Suprapubic skin (tissue), 4 donors: Measurements from ENCODE around the gene SPOPL. TPM values are rescaled to one million over a fixed set of nuclear protein-coding genes. Genes with fewer than 3 reads are reported as not detected.

Experiments
- DNase-seq, 2 donors: peaks; one replicate each; pipeline ENCODE4 v3.0.0-alpha.2; 2019; ENCODE audit warnings: low spot score in 2 of 2
- H3K27ac ChIP-seq: fragments of 200-600 bp; sonication (generic); one replicate; pipeline ENCODE4 v1.5.1; 2019
- H3K27me3 ChIP-seq: fragments of 200-600 bp; sonication (generic); one replicate; pipeline ENCODE4 v1.5.1; 2019
- H3K36me3 ChIP-seq: fragments of 200-600 bp; sonication (generic); one replicate; pipeline ENCODE4 v1.5.1; 2019
- H3K4me1 ChIP-seq: fragments of 200-600 bp; sonication (generic); one replicate; pipeline ENCODE4 v1.5.1; 2019
- H3K4me3 ChIP-seq: fragments of 200-600 bp; sonication (generic); one replicate; pipeline ENCODE4 v1.5.1; 2019; ENCODE audit warnings: mild to moderate bottlenecking
- H3K9me3 ChIP-seq: fragments of 200-600 bp; sonication (generic); one replicate; pipeline ENCODE4 v1.5.1; 2019
- EP300 ChIP-seq: sonication (generic); formaldehyde crosslinking; IDR thresholded peaks from one replicate; pipeline ENCODE4 v1.6.1; 2017; ENCODE audit warnings: antibody characterized with exemption
- POLR2A ChIP-seq, 2 donors: fragments of 450-650 bp; IDR thresholded peaks; one replicate each; pipeline ENCODE4 v1.6.1; 2017; ENCODE audit warnings: antibody characterized with exemption in 2 of 2, mild to moderate bottlenecking in 2 of 2, moderate library complexity in 2 of 2
- POLR2AphosphoS5 ChIP-seq, 3 donors: sonication (generic); formaldehyde crosslinking; IDR thresholded peaks; one replicate each; pipeline ENCODE4 v1.6.1; 2017; ENCODE audit warnings: antibody characterized with exemption in 3 of 3
- WGBS: methylation state at CpG from one replicate; pipeline ENCODE4 v1.1.5; 2018; 5-methylcytosine and 5-hydroxymethylcytosine counted together
- total RNA-seq, 4 donors: library from RNA; depleted of rRNA; stranded (reverse); fragments of >200 nt; gene quantifications; one replicate each; pipeline ENCODE4 v1.1.0, GENCODE V29; 2016
- TF ChIP-seq, protein P1 (sequence below), 2 donors: fragments of 200-600 bp in 1 of 2; fragments of 450-650 bp in 1 of 2; sonication (generic) in 1 of 2; IDR thresholded peaks; one replicate each; pipeline ENCODE4 v1.5.1; 2016 to 2019; ENCODE audit warnings: antibody characterized with exemption in 2 of 2, mild to moderate bottlenecking in 1 of 2, moderate library complexity in 1 of 2

Gene SPOPL
- total RNA-seq, 4 donors from 2014 or later, result 24.8 to 42.4 (median 31.2) TPM

- H3K27ac ChIP-seq, result no peak overlapping the region
- H3K4me3 ChIP-seq, result no peak overlapping the region
- no peaks in the 10 kb centered on the region for H3K27me3 ChIP-seq
- WGBS, result 39% methylated on average over 2 of the region's 2 CpGs
- peaks cover 2% of the 10 kb centered on the region for H3K4me1 ChIP-seq
- DNase-seq, result no peak
- H3K9me3 ChIP-seq, result no peaks in the 10 kb centered on the region
- H3K36me3 ChIP-seq, result no peaks in the 10 kb centered on the region
- TF ChIP-seq, protein P1, sequence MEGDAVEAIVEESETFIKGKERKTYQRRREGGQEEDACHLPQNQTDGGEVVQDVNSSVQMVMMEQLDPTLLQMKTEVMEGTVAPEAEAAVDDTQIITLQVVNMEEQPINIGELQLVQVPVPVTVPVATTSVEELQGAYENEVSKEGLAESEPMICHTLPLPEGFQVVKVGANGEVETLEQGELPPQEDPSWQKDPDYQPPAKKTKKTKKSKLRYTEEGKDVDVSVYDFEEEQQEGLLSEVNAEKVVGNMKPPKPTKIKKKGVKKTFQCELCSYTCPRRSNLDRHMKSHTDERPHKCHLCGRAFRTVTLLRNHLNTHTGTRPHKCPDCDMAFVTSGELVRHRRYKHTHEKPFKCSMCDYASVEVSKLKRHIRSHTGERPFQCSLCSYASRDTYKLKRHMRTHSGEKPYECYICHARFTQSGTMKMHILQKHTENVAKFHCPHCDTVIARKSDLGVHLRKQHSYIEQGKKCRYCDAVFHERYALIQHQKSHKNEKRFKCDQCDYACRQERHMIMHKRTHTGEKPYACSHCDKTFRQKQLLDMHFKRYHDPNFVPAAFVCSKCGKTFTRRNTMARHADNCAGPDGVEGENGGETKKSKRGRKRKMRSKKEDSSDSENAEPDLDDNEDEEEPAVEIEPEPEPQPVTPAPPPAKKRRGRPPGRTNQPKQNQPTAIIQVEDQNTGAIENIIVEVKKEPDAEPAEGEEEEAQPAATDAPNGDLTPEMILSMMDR (IDR thresholded peaks at IDR 0.05), result no peak
- TF ChIP-seq POLR2AphosphoS5 (IDR thresholded peaks at IDR 0.05) (no peak), POLR2A (IDR thresholded peaks at IDR 0.05) (no peak), EP300 (no peak)
Observed at GRCh38 chr2:138486363-138487198, 15.0 kb upstream of the SPOPL start.

DNA sequence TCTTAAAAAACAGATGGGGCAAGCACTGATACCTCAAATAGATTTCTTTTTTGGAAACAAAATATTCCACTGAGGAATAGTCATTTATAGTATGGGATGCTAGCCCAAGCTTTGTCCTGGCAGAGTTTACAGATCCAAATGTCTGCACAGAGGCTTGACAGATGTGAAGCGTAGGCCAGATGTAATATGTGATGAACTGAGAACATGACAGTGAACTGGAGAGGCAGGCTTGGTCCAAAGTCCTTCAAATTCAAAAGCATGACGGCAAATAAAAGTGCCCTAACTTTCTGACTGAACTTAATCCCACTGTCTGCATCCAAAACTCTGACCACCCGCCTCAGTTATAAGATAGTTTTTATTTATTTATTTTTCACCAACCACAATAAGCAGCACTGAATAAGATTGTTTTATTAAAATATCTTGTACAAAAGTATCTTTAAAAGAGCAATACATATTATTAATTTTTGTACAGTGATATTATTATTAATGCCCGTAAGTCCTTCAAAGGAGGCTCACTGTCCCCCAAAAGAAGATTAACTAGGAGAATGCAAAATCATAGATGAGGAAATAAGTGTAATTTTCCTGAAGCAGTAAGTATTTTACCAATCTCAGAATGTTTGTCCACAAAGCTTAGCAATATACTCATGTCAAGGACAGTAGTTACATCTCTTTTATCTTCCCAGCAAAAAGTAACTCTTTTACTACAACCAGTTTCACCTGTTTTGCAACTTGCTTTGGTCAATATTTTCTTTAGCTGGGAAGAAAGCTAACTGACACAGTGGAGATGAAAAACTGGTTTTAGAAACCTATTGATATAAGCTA is 10.7 kb upstream of the SPOPL start:
- no peak overlapping the region for H3K27ac ChIP-seq
- TF ChIP-seq POLR2A (IDR thresholded peaks at IDR 0.05), result no peak
- TF ChIP-seq POLR2AphosphoS5 (IDR thresholded peaks at IDR 0.05), result no peak
- no peak for TF ChIP-seq EP300
- TF ChIP-seq, protein P1 (IDR thresholded peaks at IDR 0.05), result no peak
- H3K9me3 ChIP-seq, result no peaks in the 10 kb centered on the region
- no peak overlapping the region for H3K4me3 ChIP-seq
- no peaks in the 10 kb centered on the region for H3K27me3 ChIP-seq
- no peak for DNase-seq
- H3K4me1 ChIP-seq, result peaks cover 13% of the 10 kb centered on the region
- 81% methylated on average over 4 of the region's 4 CpGs for WGBS
- no peaks in the 10 kb centered on the region for H3K36me3 ChIP-seq

- H3K4me3 ChIP-seq, result no peak overlapping the region
- no peak for DNase-seq
- H3K36me3 ChIP-seq, result no peaks in the 10 kb centered on the region
- peaks cover 10% of the 10 kb centered on the region for H3K4me1 ChIP-seq
- no peaks in the 10 kb centered on the region for H3K27me3 ChIP-seq
- no peaks in the 10 kb centered on the region for H3K9me3 ChIP-seq
- H3K27ac ChIP-seq, result no peak overlapping the region
- TF ChIP-seq EP300, result no peak
- no peak for TF ChIP-seq POLR2AphosphoS5 (IDR thresholded peaks at IDR 0.05)
- TF ChIP-seq, protein P1 (IDR thresholded peaks at IDR 0.05), result no peak
- TF ChIP-seq POLR2A (IDR thresholded peaks at IDR 0.05), result no peak
Observed at GRCh38 chr2:138491495-138491862, 10.1 kb upstream of the SPOPL start.

DNA sequence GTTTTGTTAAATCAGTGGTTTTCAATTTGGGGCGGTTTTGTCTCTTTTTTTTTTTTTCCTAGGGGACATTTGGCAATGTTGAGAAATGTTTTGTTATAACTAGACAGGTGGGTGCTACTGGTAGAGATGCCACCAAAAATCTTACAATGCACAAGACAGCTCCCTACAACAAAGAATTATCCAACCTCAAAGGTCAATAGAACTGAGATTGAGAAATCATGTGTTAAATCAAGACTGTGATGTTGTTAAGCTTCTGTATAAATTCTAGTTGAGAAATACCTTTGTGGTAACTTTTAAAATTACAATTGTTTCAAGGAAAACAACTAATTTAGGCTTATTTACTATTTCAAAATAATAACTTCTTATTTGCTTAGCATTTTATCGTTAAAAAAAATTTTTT is 9.4 kb upstream of the SPOPL start:
- peaks cover 10% of the 10 kb centered on the region for H3K4me1 ChIP-seq
- no peak overlapping the region for H3K4me3 ChIP-seq
- no peak for DNase-seq
- no peaks in the 10 kb centered on the region for H3K9me3 ChIP-seq
- no peak overlapping the region for H3K27ac ChIP-seq
- WGBS, result 90% methylated on average over 2 of the region's 2 CpGs
- H3K27me3 ChIP-seq, result no peaks in the 10 kb centered on the region
- TF ChIP-seq EP300 (no peak), POLR2A (IDR thresholded peaks at IDR 0.05) (no peak), POLR2AphosphoS5 (IDR thresholded peaks at IDR 0.05) (no peak)
- TF ChIP-seq, protein P1 (IDR thresholded peaks at IDR 0.05), result no peak
- no peaks in the 10 kb centered on the region for H3K36me3 ChIP-seq

DNA sequence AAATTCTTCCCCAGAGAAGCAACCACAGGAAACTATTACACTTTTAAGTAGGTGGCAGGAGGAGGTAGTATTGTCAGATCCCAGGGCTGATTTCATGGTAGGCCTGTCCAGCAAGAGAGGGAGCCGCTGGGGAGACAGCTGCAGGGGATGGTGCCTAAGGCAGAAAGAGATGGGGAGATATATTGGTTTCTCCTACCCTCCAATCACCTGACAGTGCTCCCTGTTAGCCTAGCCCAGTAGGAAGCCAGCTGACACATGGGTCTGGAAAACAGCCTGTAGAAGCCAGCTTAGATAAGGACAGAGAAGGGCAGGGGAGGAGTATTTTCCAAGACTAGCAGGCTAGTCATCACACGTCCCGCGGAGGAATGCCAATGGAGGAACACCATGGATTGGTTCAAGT is 8.2 kb upstream of the SPOPL start:
- no peaks in the 10 kb centered on the region for H3K36me3 ChIP-seq
- TF ChIP-seq EP300 (no peak), POLR2A (IDR thresholded peaks at IDR 0.05) (no peak), POLR2AphosphoS5 (IDR thresholded peaks at IDR 0.05) (no peak)
- TF ChIP-seq, protein P1 (IDR thresholded peaks at IDR 0.05), result no peak
- DNase-seq, result no peak
- no peaks in the 10 kb centered on the region for H3K9me3 ChIP-seq
- H3K27me3 ChIP-seq, result no peaks in the 10 kb centered on the region
- 57% methylated on average over 4 of the region's 4 CpGs for WGBS
- H3K4me3 ChIP-seq, result no peak overlapping the region
- no peak overlapping the region for H3K27ac ChIP-seq
- H3K4me1 ChIP-seq, result peaks cover 10% of the 10 kb centered on the region
